HG02588 (cell line): ENCODE data around the gene PEAK1.
"Not testable (repeated sequence)": the region's sequence is repeated elsewhere in the genome, so short reads cannot be mapped to it uniquely, and the experiment has no call there.

Source experiments
- ATAC-seq: cut with Tn5 transposase; IDR thresholded peaks from one replicate; pipeline ENCODE4 v1.9.1; 2021; ENCODE audit warnings: mild to moderate bottlenecking, moderate library complexity; ENCODE audit not compliant: unreplicated experiment

The PEAK1 gene

GRCh38 chr15:77326366-77326765 is 93.5 kb downstream of the PEAK1 start:
- ATAC-seq = no peak

GRCh38 chr15:77312523-77312922 is 107.4 kb downstream of the PEAK1 start:
- no peak for ATAC-seq

GRCh38 chr15:77311618-77312398 is 108.1 kb downstream of the PEAK1 start:
- ATAC-seq = no peak

- no peak for ATAC-seq
Measured at GRCh38 chr15:77311020-77311419, 108.9 kb downstream of the PEAK1 start.

- no peak for ATAC-seq
Measured at GRCh38 chr15:77309392-77309791, 110.5 kb downstream of the PEAK1 start.

GRCh38 chr15:77305953-77306352 is 114.0 kb downstream of the PEAK1 start:
- no peak for ATAC-seq

GRCh38 chr15:77296773-77297337 is 123.0 kb downstream of the PEAK1 start:
- ATAC-seq = no peak

- no peak for ATAC-seq
Measured at GRCh38 chr15:77295446-77295845, 124.5 kb downstream of the PEAK1 start.

- no peak for ATAC-seq
Measured at GRCh38 chr15:77292969-77293558, 126.8 kb downstream of the PEAK1 start.

GRCh38 chr15:77291107-77291506 is 128.8 kb downstream of the PEAK1 start:
- no peak for ATAC-seq

GRCh38 chr15:77287385-77287784 is 132.5 kb downstream of the PEAK1 start:
- no peak for ATAC-seq

GRCh38 chr15:77285057-77285997 is 134.6 kb downstream of the PEAK1 start:
- ATAC-seq = no peak

- no peak for ATAC-seq
Measured at GRCh38 chr15:77282333-77282732, 137.6 kb downstream of the PEAK1 start.

GRCh38 chr15:77276943-77277342 is 143.0 kb downstream of the PEAK1 start:
- ATAC-seq = no peak

GRCh38 chr15:77276096-77276495 is 143.8 kb downstream of the PEAK1 start:
- ATAC-seq = no peak

GRCh38 chr15:77273136-77273535 is 146.8 kb downstream of the PEAK1 start:
- ATAC-seq = not testable (repeated sequence)

- no peak for ATAC-seq
Measured at GRCh38 chr15:77266708-77267386, 153.1 kb downstream of the PEAK1 start.

- ATAC-seq = no peak
Measured at GRCh38 chr15:77255385-77255784, 164.5 kb downstream of the PEAK1 start.

GRCh38 chr15:77251662-77252061 is 168.2 kb downstream of the PEAK1 start:
- ATAC-seq = no peak

GRCh38 chr15:77247116-77247515 is 172.8 kb downstream of the PEAK1 start:
- no peak for ATAC-seq
